A673 (cell line): Measurements from ENCODE around the gene RNF40.

ENCODE experiments used
- EZH2 ChIP-seq: fragments of 200-600 bp; sonication (generic); IDR thresholded peaks from 2 replicates; pipeline ENCODE4 v1.6.1; 2017; ENCODE audit warnings: borderline replicate concordance, low read depth, mild to moderate bottlenecking, mixed read lengths, antibody characterized with exemption, low read length; ENCODE audit not compliant: poor library complexity, severe bottlenecking
- TF ChIP-seq, protein P1 (sequence below): fragments of 300-800, 200-600 bp; sonication (generic); conservative IDR thresholded peaks from 2 replicates; pipeline ENCODE4 v1.5.1; 2017; ENCODE audit warnings: low read depth, mild to moderate bottlenecking, antibody characterized with exemption, low read length, moderate library complexity, mixed read lengths

DNA sequence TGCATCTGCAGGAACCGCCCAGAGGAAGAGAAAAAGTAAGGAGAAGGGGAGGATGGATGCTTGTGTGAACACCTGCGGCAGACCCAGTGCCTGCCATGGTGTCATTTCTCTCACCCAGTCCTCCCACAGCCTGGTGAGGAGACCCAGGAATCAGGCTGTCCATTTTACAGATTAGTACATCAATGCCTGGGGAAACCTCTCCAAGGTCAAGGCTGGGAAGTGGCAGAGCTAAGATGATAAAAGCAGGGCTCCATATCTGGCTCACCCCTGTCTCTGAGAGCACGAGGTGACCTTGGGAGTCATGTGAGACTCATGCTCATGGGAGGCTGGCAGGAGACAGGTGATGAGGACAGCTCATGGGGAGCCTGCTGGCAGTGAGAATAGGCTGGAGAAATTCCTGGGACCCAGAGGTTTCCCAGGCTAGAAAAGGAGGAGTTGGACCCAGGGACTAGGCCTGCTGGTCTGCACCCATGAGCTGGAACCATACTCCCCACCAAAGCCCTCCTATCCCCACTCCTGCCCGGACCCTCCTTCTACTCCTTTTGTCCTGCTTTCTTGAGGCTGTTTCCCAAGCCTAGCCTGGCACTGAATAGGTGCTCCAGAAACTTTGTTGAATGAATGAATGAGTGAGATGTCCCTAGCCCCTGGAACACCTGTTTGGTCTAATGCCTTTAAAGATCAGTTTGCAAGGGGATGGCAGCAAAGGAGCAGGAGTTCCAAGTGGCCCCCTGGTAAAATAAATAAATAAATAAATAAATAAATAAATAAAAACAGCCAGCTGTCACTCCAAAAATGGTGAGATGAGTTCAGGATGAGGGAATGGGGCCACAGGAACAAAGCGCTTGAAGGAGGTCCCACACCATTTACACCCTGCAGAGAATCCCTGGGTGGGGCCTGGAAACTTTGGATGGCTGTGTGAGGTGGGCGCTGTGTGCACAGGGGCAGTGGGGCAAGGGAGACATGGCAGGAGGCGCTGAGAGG, 23.3 kb downstream of the RNF40 start:
- TF ChIP-seq, protein P1, sequence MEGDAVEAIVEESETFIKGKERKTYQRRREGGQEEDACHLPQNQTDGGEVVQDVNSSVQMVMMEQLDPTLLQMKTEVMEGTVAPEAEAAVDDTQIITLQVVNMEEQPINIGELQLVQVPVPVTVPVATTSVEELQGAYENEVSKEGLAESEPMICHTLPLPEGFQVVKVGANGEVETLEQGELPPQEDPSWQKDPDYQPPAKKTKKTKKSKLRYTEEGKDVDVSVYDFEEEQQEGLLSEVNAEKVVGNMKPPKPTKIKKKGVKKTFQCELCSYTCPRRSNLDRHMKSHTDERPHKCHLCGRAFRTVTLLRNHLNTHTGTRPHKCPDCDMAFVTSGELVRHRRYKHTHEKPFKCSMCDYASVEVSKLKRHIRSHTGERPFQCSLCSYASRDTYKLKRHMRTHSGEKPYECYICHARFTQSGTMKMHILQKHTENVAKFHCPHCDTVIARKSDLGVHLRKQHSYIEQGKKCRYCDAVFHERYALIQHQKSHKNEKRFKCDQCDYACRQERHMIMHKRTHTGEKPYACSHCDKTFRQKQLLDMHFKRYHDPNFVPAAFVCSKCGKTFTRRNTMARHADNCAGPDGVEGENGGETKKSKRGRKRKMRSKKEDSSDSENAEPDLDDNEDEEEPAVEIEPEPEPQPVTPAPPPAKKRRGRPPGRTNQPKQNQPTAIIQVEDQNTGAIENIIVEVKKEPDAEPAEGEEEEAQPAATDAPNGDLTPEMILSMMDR = no peak
- TF ChIP-seq EZH2 = no peak
